ENCODE results near the gene MYO3B. TPM values are rescaled to one million over a fixed set of nuclear protein-coding genes. Genes with fewer than 3 reads are reported as not detected.

Gene MYO3B
- total and polyA plus RNA-seq, 2 donors (not counting 3 experiments of a cell fraction or from before 2014, with no cell fraction given), result 0.03 TPM; not detected in 1

- Histone ChIP-seq H3K79me2 (ENCODE audit: control insufficient read depth, insufficient read depth, low read length) (no peaks in the 10 kb centered on the region), H3K9ac (replicated peaks; ENCODE audit: extremely low read depth, insufficient read depth, low read length) (no peak overlapping the region), H3K27me3 (ENCODE audit: control insufficient read depth in 2 of 2, insufficient read depth in 2 of 2, low read length in 2 of 2) (peaks cover 0 to 3% of the 10 kb centered on the region in 2 experiments), H3K9me3 (replicated peaks; ENCODE audit: control insufficient read depth, insufficient read depth, low read length) (no peaks in the 10 kb centered on the region), H3K4me2 (ENCODE audit: insufficient read depth, low read length) (no peak overlapping the region), H2AFZ (ENCODE audit: low read depth, low read length) (no peak overlapping the region), H3K4me1 (ENCODE audit: control insufficient read depth, extremely low read depth, insufficient read depth, low read length) (no peaks in the 10 kb centered on the region), H3K9me1 (replicated peaks; ENCODE audit: control insufficient read depth, extremely low read depth, insufficient read depth, low read length) (no peaks in the 10 kb centered on the region), H3K4me3 (replicated peaks in 1 of 3; ENCODE audit: insufficient read depth in 1 of 3, low read depth in 1 of 3, low read length in 3 of 3) (no peak overlapping the region), H3K27ac (ENCODE audit: insufficient read depth, low read depth, low read length) (no peak overlapping the region), H4K20me1 (replicated peaks; ENCODE audit: control insufficient read depth, extremely low read depth, insufficient read depth, low read length) (no peaks in the 10 kb centered on the region), H3K36me3 (ENCODE audit: control insufficient read depth in 2 of 2, extremely low read depth in 1 of 2, insufficient read depth in 2 of 2, low read length in 2 of 2) (no peaks in the 10 kb centered on the region)
- DNase-seq (ENCODE audit: low read depth, low spot score) (no peak), FAIRE-seq (no peak)
- ChIA-PET CTCF (no interaction called here), POLR2A (no interaction called here)
- dilution Hi-C loops (cut with MboI; ENCODE audit: extremely low pct_ligation_motif_present, low sequenced_read_pairs) (no loop called here), intact Hi-C loops (cut with micrococcal nuclease) (no loop called here)
- TF ChIP-seq JUN (IDR thresholded peaks at IDR 0.05; ENCODE audit: borderline replicate concordance, insufficient read depth, insufficient read length, low read depth) (no peak), EZH2 (IDR thresholded peaks at IDR 0.05; ENCODE audit: borderline replicate concordance, low read depth, low read length, severe bottlenecking) (no peak), MAX (IDR thresholded peaks at IDR 0.05; ENCODE audit: insufficient read depth, insufficient read length) (no peak), MYC (IDR thresholded peaks at IDR 0.05; ENCODE audit: low read depth, low read length) (no peak), POLR2A (IDR thresholded peaks at IDR 0.05; ENCODE audit: low read depth, low read length) (no peak), GATA2 (IDR thresholded peaks at IDR 0.05; ENCODE audit: insufficient read depth, insufficient read length, low read depth, low read length) (no peak), FOS (IDR thresholded peaks at IDR 0.05; ENCODE audit: borderline replicate concordance, insufficient read depth, low read length) (no peak), CTCF (IDR thresholded peaks at IDR 0.05; ENCODE audit: extremely low read depth in 1 of 2, insufficient read depth in 1 of 2, low read depth in 1 of 2, low read length in 2 of 2) (no peak), POLR2AphosphoS5 (IDR thresholded peaks at IDR 0.05; ENCODE audit: insufficient read depth, low read depth, low read length) (no peak)
- BruUV-seq (replicated peaks), result no TSS peak
Measured at GRCh38 chr2:170350929-170351826, 173.2 kb downstream of the MYO3B start.
